Sigmoid colon (tissue), 7 donors: Measurements from ENCODE around the gene DAAM1. TPM values are rescaled to one million over a fixed set of nuclear protein-coding genes. Genes with fewer than 3 reads are reported as not detected.

Source experiments
- DNase-seq: peaks from one replicate; pipeline ENCODE4 v3.0.0-alpha.2; 2019
- H3K27ac ChIP-seq, 4 donors: fragments of 200-600 bp; sonication (generic); one replicate each; pipeline ENCODE4 v1.5.1; 2016 to 2019; ENCODE audit warnings: mild to moderate bottlenecking in 1 of 4
- H3K27me3 ChIP-seq, 3 donors: fragments of 200-600 bp; sonication (generic); one replicate each; pipeline ENCODE4 v1.5.1; 2019; ENCODE audit warnings: mild to moderate bottlenecking in 1 of 3
- H3K36me3 ChIP-seq, 4 donors: fragments of 200-600 bp; sonication (generic); one replicate each; pipeline ENCODE4 v1.5.1; 2016 to 2019
- H3K4me1 ChIP-seq, 4 donors: fragments of 200-600 bp; sonication (generic); one replicate each; pipeline ENCODE4 v1.5.1; 2017 to 2019
- H3K4me3 ChIP-seq, 4 donors: fragments of 200-600 bp; sonication (generic); one replicate each; pipeline ENCODE4 v1.5.1; 2017 to 2019; ENCODE audit warnings: mild to moderate bottlenecking in 2 of 4, moderate library complexity in 1 of 4
- H3K9me3 ChIP-seq, 4 donors: fragments of 200-600 bp in 3 of 4; sonication (generic) in 3 of 4; one replicate each; pipeline versions ENCODE4 v1.5.1 to v1.6.1; 2013 to 2019
- CTCF ChIP-seq, 4 experiments: fragments of 450-650 bp in 3 of 4; fragments of 200-600 bp in 1 of 4; IDR thresholded peaks; one replicate each; pipeline ENCODE4 v1.5.1; 2016 to 2019; ENCODE audit warnings: antibody characterized with exemption in 4 of 4, mild to moderate bottlenecking in 3 of 4, moderate library complexity in 2 of 4
- EP300 ChIP-seq, 4 donors: sonication (generic); formaldehyde crosslinking; IDR thresholded peaks; one replicate each; pipeline ENCODE4 v1.6.1; 2017; ENCODE audit warnings: antibody characterized with exemption in 4 of 4
- POLR2A ChIP-seq, 2 donors: fragments of 450-650 bp; IDR thresholded peaks; one replicate each; pipeline ENCODE4 v1.6.1; 2016; ENCODE audit warnings: antibody characterized with exemption in 2 of 2, mild to moderate bottlenecking in 2 of 2, moderate library complexity in 2 of 2
- POLR2AphosphoS5 ChIP-seq, 4 donors: sonication (generic); formaldehyde crosslinking; IDR thresholded peaks; one replicate each; pipeline ENCODE4 v1.6.1; 2017; ENCODE audit warnings: antibody characterized with exemption in 4 of 4
- WGBS, 2 donors: extraction: QIAGEN DNeasy Blood & Tissue Kit; methylation state at CpG; one replicate each; pipeline ENCODE4 v1.1.7; 2013; 5-methylcytosine and 5-hydroxymethylcytosine counted together
- intact Hi-C: fragments of 100-400 bp; cut with DNase I; formaldehyde crosslinking; loops from one replicate; pipeline ENCODE4 v1.15.1; 2023
- polyA plus RNA-seq, 3 donors: library from polyadenylated mRNA; stranded (reverse); fragments of 200-250 nt; gene quantifications; one replicate each; pipeline ENCODE4 v1.2.3, GENCODE V29; 2013
- total RNA-seq, 4 donors: library from RNA; depleted of rRNA; stranded (reverse); fragments of >200 nt; gene quantifications; one replicate each; pipeline ENCODE4 v1.1.0, GENCODE V29; 2016
- donor health status: healthy with polysubstance abuse.
- donor health status: Bipolar disorder and iron deficiency.
- donor health status: healthy.

Gene DAAM1
- total and polyA plus RNA-seq, 7 donors: 11.4 to 77.8 (median 47.5) TPM

GRCh38 chr14:59318908-59319307 lies 130.4 kb downstream of the DAAM1 start:
- no peak for TF ChIP-seq POLR2A (IDR thresholded peaks at IDR 0.05)
- no peak for TF ChIP-seq CTCF (IDR thresholded peaks at IDR 0.05)
- TF ChIP-seq POLR2AphosphoS5 (IDR thresholded peaks at IDR 0.05): no peak
- DNase-seq: no peak
- peaks cover 0 to 4% (median 0%) of the 10 kb centered on the region in 4 donors for H3K36me3 ChIP-seq
- peaks cover 0 to 82% (median 66%) of the 10 kb centered on the region in 4 donors for H3K4me1 ChIP-seq
- H3K27ac ChIP-seq: peak overlapping the region; percentile 59 to 77 (median 71)
- no peaks in the 10 kb centered on the region for H3K9me3 ChIP-seq
- 68 to 70% methylated on average over 4 of the region's 4 CpGs for whole genome bisulfite sequencing, 2 donors
- intact Hi-C loops: loop anchor here (1.0 kb wide), 1 partner anchor 9 kb away; no protein-coding TSS in a partner anchor
- H3K4me3 ChIP-seq: no peak overlapping the region
- no peaks in the 10 kb centered on the region for H3K27me3 ChIP-seq

GRCh38 chr14:59320361-59320760 lies 131.9 kb downstream of the DAAM1 start:
- Histone ChIP-seq H3K27me3 (no peaks in the 10 kb centered on the region), H3K4me3 (no peak overlapping the region), H3K9me3 (no peaks in the 10 kb centered on the region), H3K36me3 (peaks cover 0 to 7% (median 2%) of the 10 kb centered on the region in 4 donors), H3K4me1 (peaks cover 0 to 67% (median 51%) of the 10 kb centered on the region in 4 donors), H3K27ac (peak overlapping the region; percentile 52 to 77 (median 71))
- no peak for DNase-seq
- TF ChIP-seq EP300 (IDR thresholded peaks at IDR 0.05) (no peak), POLR2A (IDR thresholded peaks at IDR 0.05) (no peak), CTCF (IDR thresholded peaks at IDR 0.05) (no peak)
- intact Hi-C loops: no loop called here

GRCh38 chr14:59320763-59321625 lies 132.5 kb downstream of the DAAM1 start:
- Histone ChIP-seq H3K4me1 (peaks cover 0 to 61% (median 46%) of the 10 kb centered on the region in 4 donors), H3K36me3 (peaks cover 0 to 13% (median 4%) of the 10 kb centered on the region in 4 donors), H3K27ac (peak overlapping the region; percentile 52 to 77 (median 71))

DNA sequence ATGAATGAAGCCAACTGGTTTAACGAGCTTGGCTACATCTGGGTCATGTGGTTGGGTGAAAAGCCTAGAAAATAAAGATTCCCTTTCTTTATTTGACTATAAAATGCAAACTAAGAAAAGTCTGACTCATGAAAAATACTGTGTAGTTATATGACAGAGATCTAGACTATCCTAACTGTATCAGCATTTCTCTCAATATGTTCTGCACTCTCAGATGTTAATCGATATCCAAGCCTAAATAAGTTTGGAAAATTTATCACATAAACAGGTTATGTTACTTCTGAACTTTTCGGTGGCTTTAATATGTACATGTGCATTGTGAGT lies 133.1 kb downstream of the DAAM1 start:
- WGBS, 2 donors: 67 to 71% methylated on average over 3 of the region's 3 CpGs
- no peaks in the 10 kb centered on the region for H3K27me3 ChIP-seq
- H3K4me3 ChIP-seq: no peak overlapping the region
- H3K9me3 ChIP-seq: no peaks in the 10 kb centered on the region
- H3K4me1 ChIP-seq: peaks cover 0 to 55% (median 46%) of the 10 kb centered on the region in 4 donors
- H3K27ac ChIP-seq: peak overlapping the region; percentile 52 to 77 (median 71)
- DNase-seq: no peak
- intact Hi-C loops: no loop called here
- no peak for TF ChIP-seq CTCF (IDR thresholded peaks at IDR 0.05)
- no peak for TF ChIP-seq EP300 (IDR thresholded peaks at IDR 0.05)
- TF ChIP-seq POLR2A (IDR thresholded peaks at IDR 0.05): no peak
- TF ChIP-seq POLR2AphosphoS5 (IDR thresholded peaks at IDR 0.05): no peak
- peaks cover under 1 to 19% (median 8%) of the 10 kb centered on the region in 4 donors for H3K36me3 ChIP-seq

More at GRCh38 chr14:59320763-59321625, 132.5 kb downstream of the DAAM1 start:
- no peak for DNase-seq
- Histone ChIP-seq H3K27me3 (no peaks in the 10 kb centered on the region), H3K4me3 (no peak overlapping the region), H3K9me3 (no peaks in the 10 kb centered on the region)
- intact Hi-C loops: no loop called here
- TF ChIP-seq POLR2AphosphoS5 (IDR thresholded peaks at IDR 0.05) (peak in 1 of 4 donors; percentile 14), POLR2A (IDR thresholded peaks at IDR 0.05) (no peak), EP300 (IDR thresholded peaks at IDR 0.05) (no peak), CTCF (IDR thresholded peaks at IDR 0.05) (no peak)
- 78 to 85% methylated on average over 3 of the region's 3 CpGs for WGBS, 2 donors
